GM18526 (cell line): ENCODE data around the gene SAP25.
A peak's percentile ranks its signal among the peaks of the same experiment; 100 is the strongest.

ENCODE experiments used
- POLR2A ChIP-seq: IDR thresholded peaks from 3 replicates; pipeline ENCODE4 v1.6.1; 2011; ENCODE audit not compliant: insufficient read length; ENCODE audit errors: extremely low read depth

SAP25 gene

GRCh38 chr7:100573691-100574361, at the start of gene SAP25:
SAP25 (minus strand) TSS chr7:100573900; CDS start chr7:100573742, 158 bp downstream.
- no peak for TF ChIP-seq POLR2A

- no peak for TF ChIP-seq POLR2A
Observed at GRCh38 chr7:100621554-100621953, 47.9 kb upstream of the SAP25 start.

GRCh38 chr7:100620804-100621203, 47.1 kb upstream of the SAP25 start:
- no peak for TF ChIP-seq POLR2A

GRCh38 chr7:100620239-100620638, 46.5 kb upstream of the SAP25 start:
- TF ChIP-seq POLR2A, result no peak

- TF ChIP-seq POLR2A, result no peak
Observed at GRCh38 chr7:100614308-100614861, 40.7 kb upstream of the SAP25 start.

GRCh38 chr7:100613412-100614175, 39.9 kb upstream of the SAP25 start:
- TF ChIP-seq POLR2A, result no peak

GRCh38 chr7:100612730-100613390, 39.2 kb upstream of the SAP25 start:
- no peak for TF ChIP-seq POLR2A

- TF ChIP-seq POLR2A, result peak; percentile 79
Observed at GRCh38 chr7:100611983-100612729, 38.5 kb upstream of the SAP25 start, which contains the start of gene MOSPD3. MOSPD3 (plus strand) TSS chr7:100612540; CDS start chr7:100612792, 252 bp downstream.

- TF ChIP-seq POLR2A, result no peak
Observed at GRCh38 chr7:100609958-100610357, 36.3 kb upstream of the SAP25 start.

- no peak for TF ChIP-seq POLR2A
Observed at GRCh38 chr7:100607111-100607510, 33.4 kb upstream of the SAP25 start.

- TF ChIP-seq POLR2A, result no peak
Observed at GRCh38 chr7:100606313-100606712, 32.6 kb upstream of the SAP25 start.

- TF ChIP-seq POLR2A, result no peak
Observed at GRCh38 chr7:100604976-100605911, 31.5 kb upstream of the SAP25 start.

- TF ChIP-seq POLR2A, result peak; percentile 24
Observed at GRCh38 chr7:100604028-100604975, 30.6 kb upstream of the SAP25 start.

GRCh38 chr7:100603726-100604027, 30.0 kb upstream of the SAP25 start:
- TF ChIP-seq POLR2A, result no peak
